Measurements from ENCODE around the gene ADAP2. TPM values are rescaled to one million over a fixed set of nuclear protein-coding genes. Genes with fewer than 3 reads are reported as not detected.
"Not testable (repeated sequence)": the region's sequence is repeated elsewhere in the genome, so short reads cannot be mapped to it uniquely, and the experiment has no call there.

The ADAP2 gene
- polyA plus RNA-seq, 1 experiment: 0.42 TPM

DNA sequence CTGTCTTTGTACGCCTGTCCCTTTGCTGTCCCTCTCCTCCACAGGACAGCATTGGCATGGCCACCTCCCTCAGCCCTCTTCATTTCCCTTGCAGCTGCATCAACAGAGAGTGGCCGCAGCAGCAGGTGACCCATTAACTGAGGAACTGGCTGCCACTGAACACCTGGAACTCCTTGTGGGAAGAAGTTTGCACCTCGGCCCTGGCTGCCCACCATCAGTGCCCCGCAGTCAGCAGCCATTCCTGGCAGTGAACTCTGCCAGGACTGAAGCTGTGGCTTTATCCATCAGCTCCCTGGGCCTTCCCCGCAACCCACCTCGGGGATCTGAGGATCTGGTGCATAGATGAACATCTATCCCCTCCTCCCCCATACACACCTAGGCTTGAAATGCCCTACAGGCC lies 36.0 kb downstream of the ADAP2 start:
- no peaks in the 10 kb centered on the region for H3K36me3 ChIP-seq (ENCODE audit: control insufficient read depth, insufficient read depth, low read length)
- ChIA-PET CTCF (no interaction called here), POLR2A (no interaction called here)
- TF ChIP-seq, protein P1, sequence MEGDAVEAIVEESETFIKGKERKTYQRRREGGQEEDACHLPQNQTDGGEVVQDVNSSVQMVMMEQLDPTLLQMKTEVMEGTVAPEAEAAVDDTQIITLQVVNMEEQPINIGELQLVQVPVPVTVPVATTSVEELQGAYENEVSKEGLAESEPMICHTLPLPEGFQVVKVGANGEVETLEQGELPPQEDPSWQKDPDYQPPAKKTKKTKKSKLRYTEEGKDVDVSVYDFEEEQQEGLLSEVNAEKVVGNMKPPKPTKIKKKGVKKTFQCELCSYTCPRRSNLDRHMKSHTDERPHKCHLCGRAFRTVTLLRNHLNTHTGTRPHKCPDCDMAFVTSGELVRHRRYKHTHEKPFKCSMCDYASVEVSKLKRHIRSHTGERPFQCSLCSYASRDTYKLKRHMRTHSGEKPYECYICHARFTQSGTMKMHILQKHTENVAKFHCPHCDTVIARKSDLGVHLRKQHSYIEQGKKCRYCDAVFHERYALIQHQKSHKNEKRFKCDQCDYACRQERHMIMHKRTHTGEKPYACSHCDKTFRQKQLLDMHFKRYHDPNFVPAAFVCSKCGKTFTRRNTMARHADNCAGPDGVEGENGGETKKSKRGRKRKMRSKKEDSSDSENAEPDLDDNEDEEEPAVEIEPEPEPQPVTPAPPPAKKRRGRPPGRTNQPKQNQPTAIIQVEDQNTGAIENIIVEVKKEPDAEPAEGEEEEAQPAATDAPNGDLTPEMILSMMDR (IDR thresholded peaks at IDR 0.05; ENCODE audit: insufficient read depth, low read depth, low read length): no peak
- H3K4me3 ChIP-seq (ENCODE audit: low read depth, low read length): no peak overlapping the region
- no peak for DNase-seq (ENCODE audit: low read depth)
- no peaks in the 10 kb centered on the region for H3K27me3 ChIP-seq (ENCODE audit: control insufficient read depth, insufficient read depth, low read length)

DNA sequence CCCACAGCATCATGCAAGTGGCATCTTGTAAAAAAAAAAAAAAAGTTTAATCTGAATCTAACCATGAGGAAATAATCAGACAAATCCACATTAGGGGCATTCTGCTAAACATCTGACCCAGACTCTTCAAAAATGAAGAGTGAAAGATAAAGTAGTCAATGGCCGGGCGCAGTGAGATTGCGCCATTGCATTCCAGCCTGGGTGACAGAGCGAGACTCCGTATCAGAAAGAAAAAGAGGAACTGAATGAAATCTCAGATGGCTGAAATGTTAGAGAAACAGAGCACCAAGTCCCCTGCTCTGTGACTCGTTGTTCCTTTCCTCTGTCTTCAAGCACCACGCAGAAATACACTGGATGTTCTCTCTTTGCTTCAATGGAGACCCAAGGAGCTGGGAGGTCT lies 36.4 kb downstream of the ADAP2 start:
- no peaks in the 10 kb centered on the region for H3K36me3 ChIP-seq (ENCODE audit: control insufficient read depth, insufficient read depth, low read length)
- no peak for DNase-seq (ENCODE audit: low read depth)
- ChIA-PET CTCF (no interaction called here), POLR2A (no interaction called here)
- no peak overlapping the region for H3K4me3 ChIP-seq (ENCODE audit: low read depth, low read length)
- TF ChIP-seq, protein P1 (IDR thresholded peaks at IDR 0.05; ENCODE audit: insufficient read depth, low read depth, low read length): no peak
- no peaks in the 10 kb centered on the region for H3K27me3 ChIP-seq (ENCODE audit: control insufficient read depth, insufficient read depth, low read length)

DNA sequence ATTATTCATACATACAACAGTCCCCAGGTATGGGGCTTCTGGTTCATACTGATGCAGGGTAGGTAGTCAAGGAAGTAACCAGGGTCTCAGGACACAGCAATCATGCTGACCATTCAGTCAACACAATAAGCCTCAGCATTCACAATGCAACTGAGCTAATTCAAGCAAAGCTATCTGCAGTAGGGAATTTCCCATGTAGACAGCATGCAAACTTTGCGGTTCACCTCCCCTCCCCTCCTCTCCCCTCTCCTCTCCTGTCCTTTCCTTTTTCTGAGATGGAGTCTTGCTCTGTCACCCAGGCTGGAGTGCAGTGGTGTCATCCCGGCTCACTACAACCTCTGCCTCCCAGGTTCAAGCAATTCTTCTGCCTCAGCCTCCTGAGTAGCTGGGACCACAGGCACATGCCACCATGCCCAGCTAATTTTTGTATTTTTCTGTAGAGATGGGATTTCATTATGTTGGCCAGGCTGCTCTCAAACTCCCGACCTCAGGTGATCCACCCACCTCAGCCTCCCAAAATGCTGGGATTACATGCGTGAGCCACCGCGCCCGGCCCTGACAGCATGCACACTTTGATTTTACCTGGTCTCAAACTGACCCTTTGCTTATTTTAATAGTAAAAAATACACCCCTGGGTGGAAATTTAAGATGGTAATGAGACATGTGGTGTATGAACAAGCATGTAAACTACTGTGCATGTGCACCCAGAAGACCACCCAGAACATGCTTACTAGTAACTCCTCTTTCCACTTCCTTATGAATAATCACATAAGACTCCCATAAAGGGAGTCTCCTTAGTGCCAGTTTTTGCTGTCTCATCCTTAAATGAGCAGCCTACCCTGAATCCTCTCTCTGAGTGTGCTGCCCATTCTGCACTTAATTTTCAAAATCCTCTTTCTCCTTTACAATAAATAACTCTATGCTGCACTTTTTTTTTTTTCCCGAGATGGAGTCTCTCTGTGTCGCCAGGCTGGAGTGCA lies 39.8 kb downstream of the ADAP2 start:
- CTCF ChIA-PET: no interaction called here

DNA sequence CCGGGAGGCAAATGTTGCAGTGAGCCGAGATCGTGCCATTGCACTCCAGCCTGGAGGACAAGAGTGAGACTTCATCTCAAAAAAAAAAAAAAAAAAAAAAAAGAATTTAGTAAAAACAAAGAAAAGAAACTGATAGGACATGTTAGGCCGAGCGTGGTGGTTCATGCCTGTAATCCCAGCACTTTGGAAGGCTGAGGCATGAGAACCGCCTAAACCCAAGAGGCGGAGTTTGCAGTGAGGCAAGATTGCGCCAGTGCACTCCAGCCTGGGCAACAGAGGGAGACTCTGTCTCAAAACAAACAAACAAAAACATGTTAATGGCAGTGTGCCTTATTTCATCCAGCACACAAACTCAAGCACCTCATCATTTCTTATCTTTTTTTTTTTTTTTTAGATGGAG lies 42.6 kb downstream of the ADAP2 start:
- CTCF ChIA-PET; POLR2A ChIA-PET; H3K27me3 ChIP-seq (ENCODE audit: control insufficient read depth, insufficient read depth, low read length); H3K36me3 ChIP-seq (ENCODE audit: control insufficient read depth, insufficient read depth, low read length); DNase-seq (ENCODE audit: low read depth); H3K4me3 ChIP-seq (ENCODE audit: low read depth, low read length): not testable (repeated sequence)

More for the DNA sequence above, 39.8 kb downstream of the ADAP2 start:
- H3K36me3 ChIP-seq (ENCODE audit: control insufficient read depth, insufficient read depth, low read length): no peaks in the 10 kb centered on the region
- DNase-seq (ENCODE audit: low read depth): no peak
- POLR2A ChIA-PET: no interaction called here
- H3K27me3 ChIP-seq (ENCODE audit: control insufficient read depth, insufficient read depth, low read length): no peaks in the 10 kb centered on the region
- TF ChIP-seq, protein P1 (IDR thresholded peaks at IDR 0.05; ENCODE audit: insufficient read depth, low read depth, low read length): no peak
- no peak overlapping the region for H3K4me3 ChIP-seq (ENCODE audit: low read depth, low read length)

DNA sequence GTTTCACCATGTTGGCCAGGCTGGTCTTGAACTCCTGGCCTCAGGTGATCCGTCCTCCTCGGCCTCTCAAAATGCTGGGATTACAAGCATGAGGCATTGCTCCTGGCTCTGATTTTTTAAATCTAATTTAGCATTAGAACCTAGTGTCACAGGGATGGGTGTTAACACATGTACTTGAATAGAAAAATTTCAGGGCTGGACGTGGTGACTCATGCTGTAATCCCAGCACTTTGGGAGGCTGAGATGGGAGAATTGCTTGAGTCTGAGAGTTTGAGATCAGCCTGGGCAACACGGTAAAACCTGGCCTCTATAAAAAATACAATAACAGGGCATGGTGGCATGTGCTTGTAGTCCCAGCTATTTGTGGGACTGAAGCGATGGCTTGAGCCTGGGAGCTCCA lies 43.1 kb downstream of the ADAP2 start:
- Histone ChIP-seq H3K4me3 (ENCODE audit: low read depth, low read length) (no peak overlapping the region), H3K27me3 (ENCODE audit: control insufficient read depth, insufficient read depth, low read length) (no peaks in the 10 kb centered on the region), H3K36me3 (ENCODE audit: control insufficient read depth, insufficient read depth, low read length) (no peaks in the 10 kb centered on the region)
- ChIA-PET CTCF (interaction anchor here (0.5 kb wide), 1 partner anchor 1288 kb away, joined by 3 read pairs; no protein-coding TSS in a partner anchor), POLR2A (no interaction called here)
- TF ChIP-seq, protein P1 (IDR thresholded peaks at IDR 0.05; ENCODE audit: insufficient read depth, low read depth, low read length): no peak
- DNase-seq (ENCODE audit: low read depth): no peak

Data from BJ (cell line).